GM18505 (cell line): ENCODE measurements around the gene PPARA.

Source experiments
- ATAC-seq: cut with Tn5 transposase; IDR thresholded peaks from one replicate; pipeline ENCODE4 v1.9.1; 2021; ENCODE audit not compliant: unreplicated experiment
- POLR2A ChIP-seq: IDR thresholded peaks from 4 replicates; pipeline ENCODE4 v1.6.1; 2011; ENCODE audit warnings: borderline replicate concordance; ENCODE audit not compliant: insufficient read depth, insufficient read length; ENCODE audit errors: extremely low read depth

Gene PPARA

GRCh38 chr22:46290843-46291785, 140.8 kb downstream of the PPARA start:
- ATAC-seq = no peak
- TF ChIP-seq POLR2A = no peak

GRCh38 chr22:46292173-46292572, 141.8 kb downstream of the PPARA start:
- no peak for TF ChIP-seq POLR2A
- no peak for ATAC-seq

- TF ChIP-seq POLR2A = no peak
- ATAC-seq = no peak
Measured at GRCh38 chr22:46292732-46293131, 142.4 kb downstream of the PPARA start.
